H9 (cell line): ENCODE results near the gene MAP3K5. TPM values are rescaled to one million over a fixed set of nuclear protein-coding genes. Genes with fewer than 3 reads are reported as not detected.

Experiments
- DNase-seq: peaks from one replicate; pipeline ENCODE4 v3.0.0-alpha.2; 2017
- H2AFZ ChIP-seq: one replicate; pipeline ENCODE4 v1.6.1; 2013; ENCODE audit warnings: mild to moderate bottlenecking, low read length, control low read depth, moderate library complexity
- H2AK5ac ChIP-seq: 2 replicates; pipeline ENCODE4 v1.6.1; 2013; ENCODE audit warnings: low read length, control low read depth, mixed read lengths; ENCODE audit not compliant: insufficient read length
- H2BK120ac ChIP-seq: one replicate; pipeline ENCODE4 v1.6.1; 2013; ENCODE audit warnings: low read depth, mild to moderate bottlenecking, low read length, control low read depth, inconsistent platforms; ENCODE audit not compliant: poor library complexity, severe bottlenecking
- H2BK12ac ChIP-seq: 2 replicates; pipeline ENCODE4 v1.6.1; 2013; ENCODE audit warnings: low read length, control low read depth, mixed read lengths, low read depth; ENCODE audit not compliant: insufficient read length
- H2BK15ac ChIP-seq: 2 replicates; pipeline ENCODE4 v1.6.1; 2013; ENCODE audit warnings: low read depth, low read length, control low read depth
- H2BK20ac ChIP-seq: one replicate; pipeline ENCODE4 v1.6.1; 2013; ENCODE audit warnings: low read depth, mild to moderate bottlenecking, low read length, control low read depth, inconsistent platforms; ENCODE audit not compliant: poor library complexity, severe bottlenecking
- H2BK5ac ChIP-seq: 2 replicates; pipeline ENCODE4 v1.6.1; 2013; ENCODE audit warnings: low read length, control low read depth, mixed read lengths; ENCODE audit not compliant: insufficient read length
- H3K14ac ChIP-seq: 2 replicates; pipeline ENCODE4 v1.6.1; 2013; ENCODE audit warnings: low read length, control low read depth; ENCODE audit not compliant: insufficient read depth
- H3K18ac ChIP-seq: 2 replicates; pipeline ENCODE4 v1.6.1; 2013; ENCODE audit warnings: low read depth, mild to moderate bottlenecking, mixed read lengths, low read length, control low read depth; ENCODE audit not compliant: insufficient read length
- H3K23ac ChIP-seq: 2 replicates; pipeline ENCODE4 v1.6.1; 2013; ENCODE audit warnings: low read length, control low read depth, mixed read lengths, low read depth; ENCODE audit not compliant: insufficient read length
- H3K23me2 ChIP-seq: 2 replicates; pipeline ENCODE4 v1.6.1; 2013; ENCODE audit warnings: low read depth, mild to moderate bottlenecking, mixed read lengths, low read length, control low read depth; ENCODE audit not compliant: insufficient read length, poor library complexity, severe bottlenecking
- H3K27ac ChIP-seq: 2 replicates; pipeline ENCODE4 v1.5.1; 2013; ENCODE audit warnings: low read length, control low read depth, mixed read lengths, low read depth; ENCODE audit not compliant: insufficient read length
- H3K27me3 ChIP-seq: 2 replicates; pipeline ENCODE4 v1.6.1; 2013; ENCODE audit warnings: low read length, control low read depth, inconsistent platforms; ENCODE audit not compliant: insufficient read depth
- H3K4ac ChIP-seq: 2 replicates; pipeline ENCODE4 v1.6.1; 2013; ENCODE audit warnings: low read depth, mild to moderate bottlenecking, control low read depth, inconsistent platforms, low read length, moderate library complexity
- H3K4me1 ChIP-seq: 2 replicates; pipeline ENCODE4 v1.6.1; 2013; ENCODE audit warnings: low read length, control low read depth, inconsistent platforms; ENCODE audit not compliant: insufficient read depth
- H3K4me2 ChIP-seq: 2 replicates; pipeline ENCODE4 v1.6.1; 2013; ENCODE audit warnings: low read length, control low read depth, mixed read lengths; ENCODE audit not compliant: insufficient read length, insufficient read depth
- H3K56ac ChIP-seq: 2 replicates; pipeline ENCODE4 v1.6.1; 2013; ENCODE audit warnings: low read depth, mild to moderate bottlenecking, mixed read lengths, low read length, control low read depth; ENCODE audit not compliant: insufficient read length
- H3K79me1 ChIP-seq: 2 replicates; pipeline ENCODE4 v1.6.1; 2013; ENCODE audit warnings: low read depth, mild to moderate bottlenecking, moderate library complexity, low read length, control low read depth, inconsistent platforms; ENCODE audit not compliant: insufficient read depth, poor library complexity, severe bottlenecking
- H3K79me2 ChIP-seq: 2 replicates; pipeline ENCODE4 v1.6.1; 2013; ENCODE audit warnings: low read length, control low read depth, inconsistent platforms; ENCODE audit not compliant: insufficient read depth
- H3K9ac ChIP-seq: 2 replicates; pipeline ENCODE4 v1.6.1; 2013; ENCODE audit warnings: low read length, control low read depth, mixed read lengths; ENCODE audit not compliant: insufficient read length; ENCODE audit errors: extremely low read depth
- H3K9me3 ChIP-seq: one replicate; pipeline ENCODE4 v1.6.1; 2013; ENCODE audit warnings: low read depth, low read length, inconsistent platforms; ENCODE audit not compliant: control insufficient read depth
- H3T11ph ChIP-seq: one replicate; pipeline ENCODE4 v1.6.1; 2013; ENCODE audit warnings: mild to moderate bottlenecking, low read length, control low read depth, inconsistent platforms
- H4K20me1 ChIP-seq: one replicate; pipeline ENCODE4 v1.6.1; 2013; ENCODE audit not compliant: control insufficient read depth, insufficient read length, insufficient read depth
- H4K5ac ChIP-seq: 2 replicates; pipeline ENCODE4 v1.6.1; 2013; ENCODE audit warnings: low read depth, mild to moderate bottlenecking, mixed read lengths, low read length, control low read depth; ENCODE audit not compliant: insufficient read length
- H4K8ac ChIP-seq: replicated peaks from 2 replicates; pipeline ENCODE4 v1.6.1; 2013; ENCODE audit warnings: low read length, control low read depth, mixed read lengths, low read depth; ENCODE audit not compliant: insufficient read length
- H4K91ac ChIP-seq: 2 replicates; pipeline ENCODE4 v1.6.1; 2013; ENCODE audit warnings: low read depth, mild to moderate bottlenecking, moderate library complexity, mixed read lengths, low read length, control low read depth; ENCODE audit not compliant: insufficient read length
- H3K27ac Mint-ChIP-seq, 3 experiments: 2 replicates in 2 of 3; 3 replicates in 1 of 3; pipeline ENCODE4 v1.8.0; 2020 to 2021; ENCODE audit warnings: mixed read lengths in 3 of 3, mild to moderate bottlenecking in 1 of 3, moderate library complexity in 1 of 3
- H3K27me3 Mint-ChIP-seq: 2 replicates; pipeline ENCODE4 v1.8.0; 2021; ENCODE audit warnings: low read depth, mild to moderate bottlenecking, moderate library complexity, mixed read lengths
- H3K36me3 Mint-ChIP-seq, 3 experiments: 2 replicates in 2 of 3; 3 replicates in 1 of 3; pipeline ENCODE4 v1.8.0; 2020 to 2021; ENCODE audit warnings: low read depth in 3 of 3, mixed read lengths in 3 of 3; ENCODE audit not compliant: insufficient read depth in 1 of 3
- H3K4me1 Mint-ChIP-seq, 2 experiments: 2 replicates each; pipeline ENCODE4 v1.8.0; 2020; ENCODE audit warnings: mixed read lengths in 2 of 2
- H3K4me3 Mint-ChIP-seq, 2 experiments: 2 replicates in 1 of 2; 3 replicates in 1 of 2; pipeline ENCODE4 v1.8.0; 2020 to 2021; ENCODE audit warnings: mild to moderate bottlenecking in 2 of 2, mixed read lengths in 2 of 2, moderate library complexity in 1 of 2
- H3K9me3 Mint-ChIP-seq, 2 experiments: 2 replicates in 1 of 2; 3 replicates in 1 of 2; pipeline ENCODE4 v1.8.0; 2020; ENCODE audit warnings: mild to moderate bottlenecking in 2 of 2, mixed read lengths in 2 of 2, moderate library complexity in 1 of 2
- WGBS: extraction: QIAGEN DNeasy Blood & Tissue Kit; methylation state at CpG from one replicate; pipeline ENCODE4 v1.1.7; 2013; ENCODE audit warnings: missing lambda C conversion rate, low lambda C conversion rate, mixed read lengths; ENCODE audit not compliant: insufficient read length; ENCODE audit errors: extremely low coverage; 5-methylcytosine and 5-hydroxymethylcytosine counted together
- total RNA-seq: library from RNA; stranded (reverse); gene quantifications from 2 replicates; pipeline ENCODE4 v1.2.1, GENCODE V29; 2021
- TF ChIP-seq, protein P1 (sequence below): fragments of 200-600 bp; sonication (generic); conservative IDR thresholded peaks from 3 replicates; pipeline ENCODE4 v1.8.0; 2021; ENCODE audit warnings: antibody characterized with exemption, mild to moderate bottlenecking

The MAP3K5 gene
- total RNA-seq, 1 experiment from 2014 or later, result 1.6 TPM

DNA sequence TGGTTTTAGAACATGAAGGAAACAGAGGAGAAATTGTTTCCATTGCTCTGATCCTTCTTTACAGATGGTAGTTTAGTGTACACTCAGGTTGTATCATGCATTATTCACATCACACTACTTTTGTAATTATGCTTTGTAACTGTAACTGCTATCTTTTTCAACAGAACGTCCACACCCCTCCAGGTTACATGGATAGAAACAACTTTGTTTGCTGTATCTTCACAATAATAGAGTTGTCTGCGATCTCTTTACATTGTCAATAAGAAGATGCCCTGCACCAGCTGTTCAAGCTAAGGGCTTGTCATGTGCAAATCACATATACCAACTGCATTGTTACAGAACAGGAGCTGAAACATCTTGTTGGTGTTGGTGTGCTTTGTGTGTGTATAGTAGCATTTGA, 174.2 kb downstream of the MAP3K5 start:
- H2BK15ac ChIP-seq, result no peak overlapping the region
- H2AFZ ChIP-seq, result no peak overlapping the region
- H3K9ac ChIP-seq, result no peak overlapping the region
- no peak overlapping the region for H3K27ac ChIP-seq
- H3K79me2 ChIP-seq, result no peaks in the 10 kb centered on the region
- H2BK12ac ChIP-seq, result no peak overlapping the region
- H4K8ac ChIP-seq, result no peak overlapping the region
- H3K18ac ChIP-seq, result no peak overlapping the region
- H3K23me2 ChIP-seq, result no peaks in the 10 kb centered on the region
- no peaks in the 10 kb centered on the region for H3K9me3 ChIP-seq
- H2BK120ac ChIP-seq, result no peak overlapping the region
- DNase-seq, result no peak
- WGBS, result no CpG with 5 or more reads among the region's 2 CpGs
- Mint-ChIP-seq H3K27me3 (no peaks in the 10 kb centered on the region; the same call in none of the 2 replicates), H3K9me3 (no peaks in the 10 kb centered on the region), H3K36me3 (no peaks in the 10 kb centered on the region), H3K27ac (0 out of 7 replicates have a peak overlapping the region, but pooled peaks of 1 of the 3 experiments have one; percentile 3), H3K4me3 (no peak overlapping the region), H3K4me1 (peaks cover 39 to 41% of the 10 kb centered on the region in 2 experiments)
- H3K14ac ChIP-seq, result no peak overlapping the region
- H2BK20ac ChIP-seq, result no peak overlapping the region
- TF ChIP-seq, protein P1, sequence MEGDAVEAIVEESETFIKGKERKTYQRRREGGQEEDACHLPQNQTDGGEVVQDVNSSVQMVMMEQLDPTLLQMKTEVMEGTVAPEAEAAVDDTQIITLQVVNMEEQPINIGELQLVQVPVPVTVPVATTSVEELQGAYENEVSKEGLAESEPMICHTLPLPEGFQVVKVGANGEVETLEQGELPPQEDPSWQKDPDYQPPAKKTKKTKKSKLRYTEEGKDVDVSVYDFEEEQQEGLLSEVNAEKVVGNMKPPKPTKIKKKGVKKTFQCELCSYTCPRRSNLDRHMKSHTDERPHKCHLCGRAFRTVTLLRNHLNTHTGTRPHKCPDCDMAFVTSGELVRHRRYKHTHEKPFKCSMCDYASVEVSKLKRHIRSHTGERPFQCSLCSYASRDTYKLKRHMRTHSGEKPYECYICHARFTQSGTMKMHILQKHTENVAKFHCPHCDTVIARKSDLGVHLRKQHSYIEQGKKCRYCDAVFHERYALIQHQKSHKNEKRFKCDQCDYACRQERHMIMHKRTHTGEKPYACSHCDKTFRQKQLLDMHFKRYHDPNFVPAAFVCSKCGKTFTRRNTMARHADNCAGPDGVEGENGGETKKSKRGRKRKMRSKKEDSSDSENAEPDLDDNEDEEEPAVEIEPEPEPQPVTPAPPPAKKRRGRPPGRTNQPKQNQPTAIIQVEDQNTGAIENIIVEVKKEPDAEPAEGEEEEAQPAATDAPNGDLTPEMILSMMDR, result no peak
- no peak overlapping the region for H3K4ac ChIP-seq
- no peak overlapping the region for H2AK5ac ChIP-seq
- H3K27me3 ChIP-seq, result no peaks in the 10 kb centered on the region
- H3K4me2 ChIP-seq, result no peak overlapping the region
- H4K5ac ChIP-seq, result no peak overlapping the region
- H3K4me1 ChIP-seq, result peaks cover 3% of the 10 kb centered on the region
- H3K23ac ChIP-seq, result no peak overlapping the region
- H3T11ph ChIP-seq, result no peak overlapping the region
- H3K79me1 ChIP-seq, result no peaks in the 10 kb centered on the region
- H4K20me1 ChIP-seq, result no peaks in the 10 kb centered on the region
- H2BK5ac ChIP-seq, result no peak overlapping the region
- no peak overlapping the region for H4K91ac ChIP-seq
- no peak overlapping the region for H3K56ac ChIP-seq
